HepG2 (cell line): ENCODE results near the gene IST1. TPM values are rescaled to one million over a fixed set of nuclear protein-coding genes. Genes with fewer than 3 reads are reported as not detected.

Source experiments
- ATM ChIP-seq: fragments of 450-650 bp; IDR thresholded peaks from 2 replicates; pipeline ENCODE4 v1.7.1; 2017; ENCODE audit warnings: mild to moderate bottlenecking, borderline replicate concordance
- BRD4 ChIP-seq: sonication (generic); formaldehyde crosslinking; IDR thresholded peaks from 2 replicates; pipeline ENCODE4 v1.4.0; 2020; ENCODE audit warnings: missing genetic modification reagents
- CC2D1A ChIP-seq: sonication (generic); formaldehyde crosslinking; IDR thresholded peaks from 2 replicates; pipeline ENCODE4 v1.8.1; 2023; ENCODE audit warnings: mild to moderate bottlenecking, missing genetic modification reagents
- CCDC6 ChIP-seq: sonication (generic); formaldehyde crosslinking; IDR thresholded peaks from 2 replicates; pipeline ENCODE4 v1.8.1; 2022; ENCODE audit warnings: mild to moderate bottlenecking, missing genetic modification reagents, moderate library complexity
- DNMT3B ChIP-seq: conservative IDR thresholded peaks from 2 replicates; pipeline ENCODE4 v1.6.1; 2016; ENCODE audit warnings: missing biosample characterization, control low read depth
- HNF4A ChIP-seq: sonication (generic); formaldehyde crosslinking; IDR thresholded peaks from 2 replicates; pipeline ENCODE4 v1.4.0; 2020; ENCODE audit warnings: missing genetic modification reagents
- IRX3 ChIP-seq: sonication (generic); formaldehyde crosslinking; IDR thresholded peaks from 2 replicates; pipeline ENCODE4 v1.8.1; 2023; ENCODE audit warnings: mild to moderate bottlenecking, low read depth, missing genetic modification reagents, borderline replicate concordance
- MLLT10 ChIP-seq: sonication (generic); formaldehyde crosslinking; IDR thresholded peaks from 2 replicates; pipeline ENCODE4 v1.4.0; 2020; ENCODE audit warnings: missing genetic modification reagents
- NFIB ChIP-seq: sonication (generic); formaldehyde crosslinking; IDR thresholded peaks from 2 replicates; pipeline ENCODE4 v1.9.0; 2021; ENCODE audit warnings: missing genetic modification reagents, mild to moderate bottlenecking, borderline replicate concordance
- YY1 ChIP-seq: IDR thresholded peaks from 2 replicates; pipeline ENCODE4 v1.6.1; 2011; ENCODE audit warnings: low read length, low read depth, moderate library complexity, mild to moderate bottlenecking; ENCODE audit not compliant: insufficient read depth, insufficient replicate concordance
- ZBTB8A ChIP-seq: sonication (generic); formaldehyde crosslinking; IDR thresholded peaks from 2 replicates; pipeline ENCODE4 v1.4.0; 2020; ENCODE audit warnings: mild to moderate bottlenecking, low read depth, missing genetic modification reagents, borderline replicate concordance
- ZMYM2 ChIP-seq: sonication (generic); formaldehyde crosslinking; IDR thresholded peaks from 2 replicates; pipeline ENCODE4 v1.8.0; 2022; ENCODE audit warnings: mild to moderate bottlenecking, missing genetic modification reagents
- ZNF629 ChIP-seq: sonication (generic); formaldehyde crosslinking; conservative IDR thresholded peaks from 2 replicates; pipeline ENCODE4 v1.5.0; 2020; ENCODE audit warnings: missing genetic modification reagents
- ZNF660 ChIP-seq: sonication (generic); formaldehyde crosslinking; IDR thresholded peaks from 2 replicates; pipeline ENCODE4 v1.5.1; 2020; ENCODE audit warnings: mild to moderate bottlenecking, low read depth, missing genetic modification reagents, borderline replicate concordance
- ZNF775 ChIP-seq: sonication (generic); formaldehyde crosslinking; IDR thresholded peaks from 2 replicates; pipeline ENCODE4 v1.4.0; 2020; ENCODE audit warnings: missing genetic modification reagents, mild to moderate bottlenecking, moderate library complexity, borderline replicate concordance
- ZNF850 ChIP-seq: sonication (generic); formaldehyde crosslinking; conservative IDR thresholded peaks from 2 replicates; pipeline ENCODE4 v1.9.0; 2021; ENCODE audit warnings: mild to moderate bottlenecking, missing genetic modification reagents
- polyA plus RNA-seq, 8 experiments: library from polyadenylated mRNA; depleted of rRNA in 3 of 8; stranded (reverse) in 7 of 8; unstranded in 1 of 8; fragments of >200 nt; fragmentation: Illumina TruSeq in 4 of 8; extraction: Trizol in 4 of 8; gene quantifications; 2 replicates each; pipeline versions ENCODE4 v1.2.1 to v1.2.3, GENCODE V29; 2011 to 2016; ENCODE audit warnings: low read depth in 4 of 8, missing spikeins in 1 of 8, mixed read lengths in 1 of 8; ENCODE audit not compliant: insufficient read depth in 1 of 8
- total RNA-seq, 5 experiments: library from RNA; depleted of rRNA; stranded (reverse); fragments of >200 nt; fragmentation: Illumina TruSeq; extraction: Trizol; gene quantifications; 2 replicates each; pipeline ENCODE4 v1.2.3, GENCODE V29; 2016; ENCODE audit warnings: low read depth in 1 of 5
- TF ChIP-seq, protein P1 (sequence below): sonication (generic); formaldehyde crosslinking; IDR thresholded peaks from 2 replicates; pipeline ENCODE4 v1.5.0; 2020; ENCODE audit warnings: mild to moderate bottlenecking, missing genetic modification reagents, borderline replicate concordance
- TF ChIP-seq, protein P2 (sequence below): sonication (generic); formaldehyde crosslinking; IDR thresholded peaks from 2 replicates; pipeline ENCODE4 v1.8.1; 2023; ENCODE audit warnings: mild to moderate bottlenecking, inconsistent platforms, moderate library complexity, missing genetic modification reagents, borderline replicate concordance
- TF ChIP-seq, protein P3 (sequence below): sonication (generic); formaldehyde crosslinking; IDR thresholded peaks from 2 replicates; pipeline ENCODE4 v1.8.0; 2022; ENCODE audit warnings: mild to moderate bottlenecking, missing genetic modification reagents, moderate library complexity

Gene IST1
- total and polyA plus RNA-seq, 2 of the 13 experiments (the other 11 are each of a cell fraction or from before 2014, with no cell fraction given): 346 to 415 TPM

DNA sequence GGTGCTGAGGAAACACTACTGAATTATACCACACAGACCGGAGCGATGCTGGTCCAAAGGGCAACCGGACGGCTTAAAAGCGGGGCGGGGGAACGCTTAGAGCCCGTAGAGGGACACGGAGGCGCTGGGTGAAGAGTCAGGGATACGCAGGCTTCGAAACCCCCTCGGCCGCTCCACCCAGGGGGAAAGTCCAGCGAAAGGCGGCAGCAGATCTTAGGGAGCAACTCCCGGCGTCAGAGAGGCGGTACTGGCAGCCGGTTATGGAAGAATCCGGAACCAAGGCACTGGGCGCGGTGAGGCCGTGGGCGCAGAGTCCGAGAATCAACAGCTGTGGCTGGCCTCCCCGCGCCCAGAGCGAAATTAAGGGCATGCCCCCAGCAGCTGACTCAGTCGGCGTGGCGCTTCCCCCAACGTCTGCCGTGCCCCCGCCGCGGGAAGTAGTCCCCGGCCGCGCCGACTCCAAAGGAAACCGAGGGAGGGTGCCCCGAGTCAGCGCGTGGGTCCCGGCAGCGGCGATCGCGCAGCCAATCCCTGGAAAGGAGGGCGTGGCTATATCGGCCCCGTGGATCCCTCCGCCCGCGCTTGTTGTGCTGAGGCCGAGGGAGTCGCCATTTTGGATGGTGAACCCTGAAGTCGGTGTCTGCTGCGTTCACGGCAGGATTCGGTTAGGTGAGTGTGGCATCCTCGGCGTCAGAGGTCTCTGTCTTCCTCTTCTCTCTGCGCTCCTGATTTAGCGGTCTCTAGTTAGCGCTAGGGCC is at the start of gene IST1 (continued):
- no peak; the same call in 1 of the 2 replicates for TF ChIP-seq ZNF775 (CRISPR knock-in tag)
- peak; percentile 92 for TF ChIP-seq HNF4A
- no peak for TF ChIP-seq NFIB
- no peak for TF ChIP-seq ATM
- TF ChIP-seq, protein P1, sequence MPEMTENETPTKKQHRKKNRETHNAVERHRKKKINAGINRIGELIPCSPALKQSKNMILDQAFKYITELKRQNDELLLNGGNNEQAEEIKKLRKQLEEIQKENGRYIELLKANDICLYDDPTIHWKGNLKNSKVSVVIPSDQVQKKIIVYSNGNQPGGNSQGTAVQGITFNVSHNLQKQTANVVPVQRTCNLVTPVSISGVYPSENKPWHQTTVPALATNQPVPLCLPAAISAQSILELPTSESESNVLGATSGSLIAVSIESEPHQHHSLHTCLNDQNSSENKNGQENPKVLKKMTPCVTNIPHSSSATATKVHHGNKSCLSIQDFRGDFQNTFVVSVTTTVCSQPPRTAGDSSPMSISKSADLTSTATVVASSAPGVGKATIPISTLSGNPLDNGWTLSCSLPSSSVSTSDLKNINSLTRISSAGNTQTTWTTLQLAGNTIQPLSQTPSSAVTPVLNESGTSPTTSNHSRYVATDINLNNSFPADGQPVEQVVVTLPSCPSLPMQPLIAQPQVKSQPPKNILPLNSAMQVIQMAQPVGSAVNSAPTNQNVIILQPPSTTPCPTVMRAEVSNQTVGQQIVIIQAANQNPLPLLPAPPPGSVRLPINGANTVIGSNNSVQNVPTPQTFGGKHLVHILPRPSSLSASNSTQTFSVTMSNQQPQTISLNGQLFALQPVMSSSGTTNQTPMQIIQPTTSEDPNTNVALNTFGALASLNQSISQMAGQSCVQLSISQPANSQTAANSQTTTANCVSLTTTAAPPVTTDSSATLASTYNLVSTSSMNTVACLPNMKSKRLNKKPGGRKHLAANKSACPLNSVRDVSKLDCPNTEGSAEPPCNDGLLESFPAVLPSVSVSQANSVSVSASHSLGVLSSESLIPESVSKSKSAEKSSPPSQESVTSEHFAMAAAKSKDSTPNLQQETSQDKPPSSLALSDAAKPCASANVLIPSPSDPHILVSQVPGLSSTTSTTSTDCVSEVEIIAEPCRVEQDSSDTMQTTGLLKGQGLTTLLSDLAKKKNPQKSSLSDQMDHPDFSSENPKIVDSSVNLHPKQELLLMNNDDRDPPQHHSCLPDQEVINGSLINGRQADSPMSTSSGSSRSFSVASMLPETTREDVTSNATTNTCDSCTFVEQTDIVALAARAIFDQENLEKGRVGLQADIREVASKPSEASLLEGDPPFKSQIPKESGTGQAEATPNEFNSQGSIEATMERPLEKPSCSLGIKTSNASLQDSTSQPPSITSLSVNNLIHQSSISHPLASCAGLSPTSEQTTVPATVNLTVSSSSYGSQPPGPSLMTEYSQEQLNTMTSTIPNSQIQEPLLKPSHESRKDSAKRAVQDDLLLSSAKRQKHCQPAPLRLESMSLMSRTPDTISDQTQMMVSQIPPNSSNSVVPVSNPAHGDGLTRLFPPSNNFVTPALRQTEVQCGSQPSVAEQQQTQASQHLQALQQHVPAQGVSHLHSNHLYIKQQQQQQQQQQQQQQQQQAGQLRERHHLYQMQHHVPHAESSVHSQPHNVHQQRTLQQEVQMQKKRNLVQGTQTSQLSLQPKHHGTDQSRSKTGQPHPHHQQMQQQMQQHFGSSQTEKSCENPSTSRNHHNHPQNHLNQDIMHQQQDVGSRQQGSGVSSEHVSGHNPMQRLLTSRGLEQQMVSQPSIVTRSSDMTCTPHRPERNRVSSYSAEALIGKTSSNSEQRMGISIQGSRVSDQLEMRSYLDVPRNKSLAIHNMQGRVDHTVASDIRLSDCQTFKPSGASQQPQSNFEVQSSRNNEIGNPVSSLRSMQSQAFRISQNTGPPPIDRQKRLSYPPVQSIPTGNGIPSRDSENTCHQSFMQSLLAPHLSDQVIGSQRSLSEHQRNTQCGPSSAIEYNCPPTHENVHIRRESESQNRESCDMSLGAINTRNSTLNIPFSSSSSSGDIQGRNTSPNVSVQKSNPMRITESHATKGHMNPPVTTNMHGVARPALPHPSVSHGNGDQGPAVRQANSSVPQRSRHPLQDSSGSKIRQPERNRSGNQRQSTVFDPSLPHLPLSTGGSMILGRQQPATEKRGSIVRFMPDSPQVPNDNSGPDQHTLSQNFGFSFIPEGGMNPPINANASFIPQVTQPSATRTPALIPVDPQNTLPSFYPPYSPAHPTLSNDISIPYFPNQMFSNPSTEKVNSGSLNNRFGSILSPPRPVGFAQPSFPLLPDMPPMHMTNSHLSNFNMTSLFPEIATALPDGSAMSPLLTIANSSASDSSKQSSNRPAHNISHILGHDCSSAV: no peak
- TF ChIP-seq, protein P2, sequence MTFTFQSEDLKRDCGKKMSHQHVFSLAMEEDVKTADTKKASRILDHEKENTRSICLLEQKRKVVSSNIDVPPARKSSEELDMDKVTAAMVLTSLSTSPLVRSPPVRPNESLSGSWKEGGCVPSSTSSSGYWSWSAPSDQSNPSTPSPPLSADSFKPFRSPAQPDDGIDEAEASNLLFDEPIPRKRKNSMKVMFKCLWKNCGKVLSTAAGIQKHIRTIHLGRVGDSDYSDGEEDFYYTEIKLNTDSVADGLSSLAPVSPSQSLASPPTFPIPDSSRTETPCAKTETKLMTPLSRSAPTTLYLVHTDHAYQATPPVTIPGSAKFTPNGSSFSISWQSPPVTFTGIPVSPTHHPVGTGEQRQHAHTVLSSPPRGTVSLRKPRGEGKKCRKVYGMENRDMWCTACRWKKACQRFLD (CRISPR knock-in tag): peak; percentile 97
- peak; percentile 98 for TF ChIP-seq YY1
- peak; percentile 85 for TF ChIP-seq ZMYM2 (CRISPR knock-in tag)
- TF ChIP-seq, protein P3, sequence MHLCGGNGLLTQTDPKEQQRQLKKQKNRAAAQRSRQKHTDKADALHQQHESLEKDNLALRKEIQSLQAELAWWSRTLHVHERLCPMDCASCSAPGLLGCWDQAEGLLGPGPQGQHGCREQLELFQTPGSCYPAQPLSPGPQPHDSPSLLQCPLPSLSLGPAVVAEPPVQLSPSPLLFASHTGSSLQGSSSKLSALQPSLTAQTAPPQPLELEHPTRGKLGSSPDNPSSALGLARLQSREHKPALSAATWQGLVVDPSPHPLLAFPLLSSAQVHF (CRISPR knock-in tag): peak; percentile 79
- TF ChIP-seq CCDC6: peak; percentile 97
- peak; percentile 93; the same call in 1 of the 2 replicates for TF ChIP-seq CC2D1A (CRISPR knock-in tag)
- no peak for TF ChIP-seq ZNF660 (CRISPR knock-in tag)
- TF ChIP-seq BRD4 (CRISPR knock-in tag): peak; percentile 98
- peak; percentile 96; the same call in 1 of the 2 replicates for TF ChIP-seq DNMT3B (CRISPR knock-in tag)
- peak; percentile 89 for TF ChIP-seq MLLT10 (CRISPR knock-in tag)
- peak; percentile 91; the same call in 1 of the 2 replicates for TF ChIP-seq ZBTB8A (CRISPR knock-in tag)
- peak; percentile 81 for TF ChIP-seq ZNF850
- TF ChIP-seq IRX3 (CRISPR knock-in tag): no peak; the same call in 1 of the 2 replicates
- TF ChIP-seq ZNF629 (CRISPR knock-in tag): peak; percentile 53; the same call in 1 of the 2 replicates
